ENCODE data around the gene FRMD3. TPM values are rescaled to one million over a fixed set of nuclear protein-coding genes. Genes with fewer than 3 reads are reported as not detected.

The FRMD3 gene
- total RNA-seq, 1 experiment from 2014 or later, result 14.5 TPM

- no TSS peak for BruUV-seq (replicated peaks)
- in situ Hi-C loops (cut with HindIII; ENCODE audit: low pct_unique_long_range_greater_than_20kb, low sequenced_read_pairs), result no loop called here
- intact Hi-C loops (cut with micrococcal nuclease; ENCODE audit: unreplicated experiment), result no loop called here
- Histone ChIP-seq H3K4me1 (ENCODE audit: control insufficient read depth, insufficient read depth, low read length) (no peaks in the 10 kb centered on the region), H3K27ac (ENCODE audit: low read length) (no peak overlapping the region; the same call in 1 of the 2 replicates), H3K4me3 (ENCODE audit: low read depth in 2 of 2, low read length in 2 of 2) (no peak overlapping the region), H3K27me3 (ENCODE audit: control insufficient read depth, insufficient read depth, low read length) (no peaks in the 10 kb centered on the region), H3K36me3 (ENCODE audit: control insufficient read depth, insufficient read depth, low read length) (no peaks in the 10 kb centered on the region), H3K9me3 (ENCODE audit: control insufficient read depth, insufficient read depth, low read depth, low read length) (no peaks in the 10 kb centered on the region)
- TF ChIP-seq SIN3A (IDR thresholded peaks at IDR 0.05; ENCODE audit: borderline replicate concordance, insufficient read depth, low read depth, low read length) (no peak), POLR2AphosphoS5 (IDR thresholded peaks at IDR 0.05; ENCODE audit: low read depth, low read length) (no peak), CTCF (IDR thresholded peaks at IDR 0.05) (no peak), TCF7L2 (IDR thresholded peaks at IDR 0.05; ENCODE audit: low read depth, low read length) (no peak)
- TF ChIP-seq, protein P1, sequence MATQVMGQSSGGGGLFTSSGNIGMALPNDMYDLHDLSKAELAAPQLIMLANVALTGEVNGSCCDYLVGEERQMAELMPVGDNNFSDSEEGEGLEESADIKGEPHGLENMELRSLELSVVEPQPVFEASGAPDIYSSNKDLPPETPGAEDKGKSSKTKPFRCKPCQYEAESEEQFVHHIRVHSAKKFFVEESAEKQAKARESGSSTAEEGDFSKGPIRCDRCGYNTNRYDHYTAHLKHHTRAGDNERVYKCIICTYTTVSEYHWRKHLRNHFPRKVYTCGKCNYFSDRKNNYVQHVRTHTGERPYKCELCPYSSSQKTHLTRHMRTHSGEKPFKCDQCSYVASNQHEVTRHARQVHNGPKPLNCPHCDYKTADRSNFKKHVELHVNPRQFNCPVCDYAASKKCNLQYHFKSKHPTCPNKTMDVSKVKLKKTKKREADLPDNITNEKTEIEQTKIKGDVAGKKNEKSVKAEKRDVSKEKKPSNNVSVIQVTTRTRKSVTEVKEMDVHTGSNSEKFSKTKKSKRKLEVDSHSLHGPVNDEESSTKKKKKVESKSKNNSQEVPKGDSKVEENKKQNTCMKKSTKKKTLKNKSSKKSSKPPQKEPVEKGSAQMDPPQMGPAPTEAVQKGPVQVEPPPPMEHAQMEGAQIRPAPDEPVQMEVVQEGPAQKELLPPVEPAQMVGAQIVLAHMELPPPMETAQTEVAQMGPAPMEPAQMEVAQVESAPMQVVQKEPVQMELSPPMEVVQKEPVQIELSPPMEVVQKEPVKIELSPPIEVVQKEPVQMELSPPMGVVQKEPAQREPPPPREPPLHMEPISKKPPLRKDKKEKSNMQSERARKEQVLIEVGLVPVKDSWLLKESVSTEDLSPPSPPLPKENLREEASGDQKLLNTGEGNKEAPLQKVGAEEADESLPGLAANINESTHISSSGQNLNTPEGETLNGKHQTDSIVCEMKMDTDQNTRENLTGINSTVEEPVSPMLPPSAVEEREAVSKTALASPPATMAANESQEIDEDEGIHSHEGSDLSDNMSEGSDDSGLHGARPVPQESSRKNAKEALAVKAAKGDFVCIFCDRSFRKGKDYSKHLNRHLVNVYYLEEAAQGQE (IDR thresholded peaks at IDR 0.05; ENCODE audit: insufficient read depth in 1 of 2, low read depth in 2 of 2, low read length in 1 of 2), result no peak
- ChIA-PET POLR2A (no interaction called here), CTCF (no interaction called here)
- no peak for DNase-seq (ENCODE audit: low read depth, low spot score)
- ATAC-seq, result no peak
Observed at GRCh38 chr9:83383034-83383433, 155.2 kb downstream of the FRMD3 start.

DNA sequence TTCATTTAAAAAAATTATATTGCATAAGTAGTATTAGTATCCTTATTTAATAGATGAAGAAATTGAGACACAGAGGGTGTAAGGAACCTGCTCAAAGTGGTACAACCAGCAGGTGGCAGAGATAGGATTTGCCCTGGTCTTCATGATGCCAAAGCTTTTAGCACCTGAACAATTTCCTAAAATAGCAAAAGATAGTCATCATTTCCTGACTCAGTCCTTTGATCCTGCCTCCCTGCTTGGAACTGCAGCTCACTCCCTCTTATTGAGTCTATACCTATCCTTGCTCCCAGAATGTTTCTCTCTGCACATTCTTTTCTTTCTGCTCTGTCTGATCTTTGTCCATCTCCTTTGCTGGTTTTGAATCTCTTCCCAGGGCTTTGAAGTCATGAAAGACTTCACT is 155.8 kb downstream of the FRMD3 start:
- POLR2A ChIA-PET, result no interaction called here
- no peak for DNase-seq (ENCODE audit: low read depth, low spot score)
- CTCF ChIA-PET, result no interaction called here

More for the DNA sequence above, 155.8 kb downstream of the FRMD3 start:
- H3K36me3 ChIP-seq (ENCODE audit: control insufficient read depth, insufficient read depth, low read length), result no peaks in the 10 kb centered on the region
- H3K27me3 ChIP-seq (ENCODE audit: control insufficient read depth, insufficient read depth, low read length), result no peaks in the 10 kb centered on the region
- no peaks in the 10 kb centered on the region for H3K4me1 ChIP-seq (ENCODE audit: control insufficient read depth, insufficient read depth, low read length)
- intact Hi-C loops (cut with micrococcal nuclease; ENCODE audit: unreplicated experiment), result no loop called here
- H3K4me3 ChIP-seq (ENCODE audit: low read depth in 2 of 2, low read length in 2 of 2), result no peak overlapping the region
- no peak overlapping the region; the same call in 1 of the 2 replicates for H3K27ac ChIP-seq (ENCODE audit: low read length)
- in situ Hi-C loops (cut with HindIII; ENCODE audit: low pct_unique_long_range_greater_than_20kb, low sequenced_read_pairs), result no loop called here
- no peaks in the 10 kb centered on the region for H3K9me3 ChIP-seq (ENCODE audit: control insufficient read depth, insufficient read depth, low read depth, low read length)
- TF ChIP-seq TCF7L2 (IDR thresholded peaks at IDR 0.05; ENCODE audit: low read depth, low read length) (no peak), POLR2AphosphoS5 (IDR thresholded peaks at IDR 0.05; ENCODE audit: low read depth, low read length) (no peak), SIN3A (IDR thresholded peaks at IDR 0.05; ENCODE audit: borderline replicate concordance, insufficient read depth, low read depth, low read length) (no peak), CTCF (IDR thresholded peaks at IDR 0.05) (no peak)
- TF ChIP-seq, protein P1 (IDR thresholded peaks at IDR 0.05; ENCODE audit: insufficient read depth in 1 of 2, low read depth in 2 of 2, low read length in 1 of 2), result no peak
- no peak for ATAC-seq
- no TSS peak for BruUV-seq (replicated peaks)

Data from Panc1 (cell line).